WTC11 (cell line): ENCODE data around the gene FKBP5. TPM values are rescaled to one million over a fixed set of nuclear protein-coding genes. Genes with fewer than 3 reads are reported as not detected.

Source experiments
- ATAC-seq: fragments of 200-7000 bp; cut with Tn5 transposase; 2 replicates; pipeline ENCODE4 v1.10.0; 2021; ENCODE audit warnings: mild to moderate bottlenecking, moderate library complexity
- CTCF ChIA-PET: fragments of 300-600 bp; sonication (Branson Sonifier 250); formaldehyde crosslinking; loops from one replicate; lab custom pipeline; 2021; ENCODE audit warnings: antibody characterized with exemption; lab: Charles Lee
- POLR2A ChIA-PET: fragments of 350-600 bp; sonication (Branson Sonifier 250); formaldehyde crosslinking; loops from one replicate; lab custom pipeline; 2021; ENCODE audit warnings: antibody characterized with exemption; lab: Charles Lee
- DNase-seq: peaks from one replicate; pipeline ENCODE4 v3.0.0; 2021; ENCODE audit warnings: low spot score
- H3K27ac Mint-ChIP-seq: 2 replicates; pipeline ENCODE4 v1.8.0; 2021; ENCODE audit warnings: mixed read lengths
- H3K27me3 Mint-ChIP-seq: 2 replicates; pipeline ENCODE4 v1.8.0; 2021; ENCODE audit warnings: low read depth, mild to moderate bottlenecking, moderate library complexity, mixed read lengths
- H3K36me3 Mint-ChIP-seq: 2 replicates; pipeline ENCODE4 v1.8.0; 2021; ENCODE audit warnings: mixed read lengths
- H3K4me1 Mint-ChIP-seq: 2 replicates; pipeline ENCODE4 v1.8.0; 2022; ENCODE audit warnings: mixed read lengths
- H3K4me3 Mint-ChIP-seq: 2 replicates; pipeline ENCODE4 v1.8.0; 2021; ENCODE audit warnings: mild to moderate bottlenecking, moderate library complexity, mixed read lengths
- H3K9me3 Mint-ChIP-seq: 2 replicates; pipeline ENCODE4 v1.8.0; 2021; ENCODE audit warnings: mixed read lengths
- ATF2 ChIP-seq: sonication (generic); formaldehyde crosslinking; IDR thresholded peaks from 2 replicates; pipeline ENCODE4 v1.8.1; 2022; ENCODE audit warnings: low read depth, missing genetic modification reagents, borderline replicate concordance
- CREM ChIP-seq: sonication (generic); formaldehyde crosslinking; IDR thresholded peaks from 2 replicates; pipeline ENCODE4 v1.8.1; 2022; ENCODE audit warnings: mild to moderate bottlenecking, missing genetic modification reagents, moderate library complexity
- E2F4 ChIP-seq: sonication (generic); formaldehyde crosslinking; IDR thresholded peaks from 2 replicates; pipeline ENCODE4 v1.8.1; 2022; ENCODE audit warnings: low read depth, mild to moderate bottlenecking, moderate library complexity, missing genetic modification reagents, borderline replicate concordance
- FOXP1 ChIP-seq: sonication (generic); formaldehyde crosslinking; IDR thresholded peaks from 2 replicates; pipeline ENCODE4 v1.8.0; 2022; ENCODE audit warnings: missing genetic modification reagents, mild to moderate bottlenecking, moderate library complexity, borderline replicate concordance
- GABPB1 ChIP-seq: sonication (generic); formaldehyde crosslinking; IDR thresholded peaks from 2 replicates; pipeline ENCODE4 v1.8.1; 2023; ENCODE audit warnings: mild to moderate bottlenecking, missing genetic modification reagents
- GTF2I ChIP-seq: fragments of 250-450 bp; sonication (Bioruptor Pico); conservative IDR thresholded peaks from 2 replicates; pipeline ENCODE4 v1.4.0; 2021; ENCODE audit warnings: mild to moderate bottlenecking
- HMGXB4 ChIP-seq: sonication (generic); formaldehyde crosslinking; IDR thresholded peaks from 2 replicates; pipeline ENCODE4 v1.8.1; 2023; ENCODE audit warnings: mild to moderate bottlenecking, moderate library complexity, missing genetic modification reagents
- JAZF1 ChIP-seq: fragments of 250-450 bp; sonication (Bioruptor Pico); IDR thresholded peaks from 2 replicates; pipeline ENCODE4 v1.9.0; 2021; ENCODE audit warnings: moderate library complexity, mild to moderate bottlenecking, inconsistent platforms
- KAT7 ChIP-seq: sonication (generic); formaldehyde crosslinking; IDR thresholded peaks from 2 replicates; pipeline ENCODE4 v1.8.1; 2023; ENCODE audit warnings: missing genetic modification reagents, mild to moderate bottlenecking, borderline replicate concordance
- MAX ChIP-seq: sonication (generic); formaldehyde crosslinking; IDR thresholded peaks from 2 replicates; pipeline ENCODE4 v1.8.0; 2022; ENCODE audit warnings: mild to moderate bottlenecking, missing genetic modification reagents
- MYBL2 ChIP-seq: sonication (generic); formaldehyde crosslinking; IDR thresholded peaks from 2 replicates; pipeline ENCODE4 v1.8.1; 2023; ENCODE audit warnings: mild to moderate bottlenecking, moderate library complexity, missing genetic modification reagents
- NFATC4 ChIP-seq: fragments of 250-450 bp; sonication (Bioruptor Pico); IDR thresholded peaks from 2 replicates; pipeline ENCODE4 v1.9.0; 2021; ENCODE audit warnings: mild to moderate bottlenecking
- NR2C2 ChIP-seq: sonication (generic); formaldehyde crosslinking; IDR thresholded peaks from 2 replicates; pipeline ENCODE4 v1.8.0; 2022; ENCODE audit warnings: mild to moderate bottlenecking, missing genetic modification reagents
- PRRX2 ChIP-seq: fragments of 250-450 bp; sonication (Bioruptor Pico); IDR thresholded peaks from 2 replicates; pipeline ENCODE4 v1.8.0; 2021; ENCODE audit warnings: mild to moderate bottlenecking
- SP1 ChIP-seq: sonication (generic); formaldehyde crosslinking; conservative IDR thresholded peaks from 2 replicates; pipeline ENCODE4 v1.8.1; 2022; ENCODE audit warnings: missing genetic modification reagents
- TEAD4 ChIP-seq: sonication (generic); formaldehyde crosslinking; IDR thresholded peaks from 2 replicates; pipeline ENCODE4 v1.8.0; 2022; ENCODE audit warnings: mild to moderate bottlenecking, missing genetic modification reagents
- ZBTB21 ChIP-seq: sonication (generic); formaldehyde crosslinking; IDR thresholded peaks from 2 replicates; pipeline ENCODE4 v1.8.1; 2023; ENCODE audit warnings: mild to moderate bottlenecking, missing genetic modification reagents, borderline replicate concordance
- ZNF121 ChIP-seq: sonication (generic); formaldehyde crosslinking; IDR thresholded peaks from 2 replicates; pipeline ENCODE4 v1.8.0; 2023; ENCODE audit warnings: missing genetic modification reagents
- ZNF232 ChIP-seq: sonication (generic); formaldehyde crosslinking; IDR thresholded peaks from 2 replicates; pipeline ENCODE4 v1.8.0; 2022; ENCODE audit warnings: mild to moderate bottlenecking, missing genetic modification reagents
- ZNF423 ChIP-seq: fragments of 250-450 bp; sonication (Bioruptor Pico); IDR thresholded peaks from 2 replicates; pipeline ENCODE4 v2.1.2; 2022; ENCODE audit warnings: mild to moderate bottlenecking, moderate library complexity
- ZNF671 ChIP-seq: fragments of 250-450 bp; sonication (Bioruptor Pico); IDR thresholded peaks from 2 replicates; pipeline ENCODE4 v1.8.0; 2021; ENCODE audit warnings: mild to moderate bottlenecking
- total RNA-seq: library from RNA; stranded (reverse); gene quantifications from 3 replicates; pipeline ENCODE4 v1.2.3, GENCODE V29; 2021

FKBP5 gene
- total RNA-seq, 1 experiment from 2014 or later, result 27.2 TPM

GRCh38 chr6:35603326-35604202, 85.2 kb downstream of the FKBP5 start:
- Mint-ChIP-seq H3K4me3 (no peak overlapping the region), H3K4me1 (peaks cover 28% of the 10 kb centered on the region), H3K27me3 (no peaks in the 10 kb centered on the region), H3K27ac (no peak overlapping the region), H3K9me3 (0 out of 2 replicates have a peak, but pooled peaks cover 3% of the 10 kb centered on the region), H3K36me3 (0 out of 2 replicates have a peak, but pooled peaks cover 4% of the 10 kb centered on the region)
- ChIA-PET POLR2A (no interaction called here), CTCF (interaction anchor here (3.3 kb wide), 1 partner anchor 19 kb away, joined by 13 read pairs; no protein-coding TSS in a partner anchor)
- TF ChIP-seq ATF2, result no peak
- peak; percentile 35 for TF ChIP-seq GABPB1 (CRISPR knock-in tag)
- no peak for TF ChIP-seq NR2C2 (CRISPR knock-in tag)
- ATAC-seq (no peak), DNase-seq (no peak)

GRCh38 chr6:35602133-35602946, 86.4 kb downstream of the FKBP5 start:
- POLR2A ChIA-PET, result no interaction called here

More at GRCh38 chr6:35602133-35602946, 86.4 kb downstream of the FKBP5 start:
- ATAC-seq (no peak), DNase-seq (no peak)
- Mint-ChIP-seq H3K27ac (peak overlapping the region; percentile 78), H3K4me3 (no peak overlapping the region), H3K36me3 (0 out of 2 replicates have a peak, but pooled peaks cover 4% of the 10 kb centered on the region), H3K4me1 (peaks cover 28% of the 10 kb centered on the region), H3K9me3 (0 out of 2 replicates have a peak, but pooled peaks cover 3% of the 10 kb centered on the region), H3K27me3 (no peaks in the 10 kb centered on the region)
- TF ChIP-seq TEAD4 (no peak), MAX (CRISPR knock-in tag) (no peak), HMGXB4 (CRISPR knock-in tag) (no peak), ZNF232 (no peak), CREM (CRISPR knock-in tag) (no peak), E2F4 (CRISPR knock-in tag) (no peak), PRRX2 (CRISPR knock-in tag) (no peak), ZBTB21 (no peak), NFATC4 (no peak), KAT7 (CRISPR knock-in tag) (no peak), MYBL2 (CRISPR knock-in tag) (no peak), FOXP1 (CRISPR knock-in tag) (no peak), ZNF423 (CRISPR knock-in tag) (no peak), GTF2I (CRISPR knock-in tag) (no peak), ZNF671 (no peak), JAZF1 (CRISPR knock-in tag) (no peak), SP1 (CRISPR knock-in tag) (no peak), ZNF121 (CRISPR knock-in tag) (no peak)
- CTCF ChIA-PET, result interaction anchor here (0.6 to 3.8 kb wide), 8 partner anchors 14 to 155 kb away, joined by 3 to 17 read pairs (median 8); partner anchors contain the start of gene ARMC12
